Calu3 (cell line): ENCODE results near the gene RUNX2. TPM values are rescaled to one million over a fixed set of nuclear protein-coding genes. Genes with fewer than 3 reads are reported as not detected.

Experiments used
- BruUV-seq: library from RNA; stranded (reverse); fragments of 400-500 nt; replicated peaks from 2 replicates; lab custom pipeline; 2021; lab: Mats Ljungman, UMichigan
- CTCF ChIA-PET: fragments of 300-600 bp; sonication (Branson Sonifier 250); formaldehyde crosslinking; loops from one replicate; lab custom pipeline; 2022; ENCODE audit warnings: antibody characterized with exemption; lab: Charles Lee
- DNase-seq: peaks from one replicate; pipeline ENCODE4 v3.0.0; 2022
- H3K27ac Mint-ChIP-seq: one replicate; pipeline ENCODE4 v1.8.0; 2022; ENCODE audit warnings: mixed read lengths; ENCODE audit not compliant: unreplicated experiment
- H3K27me3 Mint-ChIP-seq: one replicate; pipeline ENCODE4 v1.8.0; 2022; ENCODE audit warnings: mixed read lengths; ENCODE audit not compliant: unreplicated experiment
- H3K36me3 Mint-ChIP-seq: one replicate; pipeline ENCODE4 v1.8.0; 2022; ENCODE audit warnings: mild to moderate bottlenecking, moderate library complexity, mixed read lengths; ENCODE audit not compliant: insufficient read depth, unreplicated experiment
- H3K4me1 Mint-ChIP-seq: one replicate; pipeline ENCODE4 v1.8.0; 2022; ENCODE audit warnings: mild to moderate bottlenecking, low read depth, mixed read lengths; ENCODE audit not compliant: unreplicated experiment
- H3K4me3 Mint-ChIP-seq: one replicate; pipeline ENCODE4 v1.8.0; 2022; ENCODE audit warnings: mild to moderate bottlenecking, low read depth, moderate library complexity, mixed read lengths; ENCODE audit not compliant: unreplicated experiment
- H3K9me3 Mint-ChIP-seq: one replicate; pipeline ENCODE4 v1.8.0; 2022; ENCODE audit warnings: low read depth, mixed read lengths; ENCODE audit not compliant: unreplicated experiment
- intact Hi-C: fragments of 100-400 bp; cut with micrococcal nuclease; formaldehyde crosslinking; loops from one replicate; pipeline ENCODE4 v1.10.0; 2022; ENCODE audit not compliant: unreplicated experiment
- total RNA-seq: library from RNA; stranded (reverse); gene quantifications from 2 replicates; pipeline ENCODE4 v1.2.3, GENCODE V29; 2022
- TF ChIP-seq, protein P1 (sequence below): fragments of 200-600 bp; IDR thresholded peaks from one replicate; pipeline ENCODE4 v1.8.0; 2022; ENCODE audit warnings: antibody characterized with exemption; ENCODE audit not compliant: unreplicated experiment

Gene RUNX2
- total RNA-seq, 1 experiment from 2014 or later, result 0.54 TPM

DNA sequence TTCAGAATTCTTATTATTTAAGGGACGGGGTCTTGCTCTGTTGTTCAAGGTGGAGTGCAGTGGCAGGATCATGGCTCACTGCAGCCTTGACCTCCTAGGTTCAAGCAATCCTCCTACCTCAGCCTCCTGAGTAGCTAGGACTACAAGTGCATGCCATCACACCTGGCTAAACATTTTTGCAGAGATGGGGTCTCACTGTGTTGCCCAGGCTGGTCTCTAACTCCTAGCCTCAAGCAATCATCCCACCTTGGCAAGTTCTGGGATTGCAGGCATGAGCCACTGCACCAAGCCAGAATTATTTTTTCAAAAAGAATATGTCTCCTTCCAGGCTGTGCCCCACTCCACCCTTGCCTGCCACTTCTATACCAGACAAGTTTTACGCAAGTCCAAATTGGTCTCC is 239.7 kb downstream of the RUNX2 start:
- Mint-ChIP-seq H3K36me3 (no peaks in the 10 kb centered on the region), H3K27me3 (no peaks in the 10 kb centered on the region), H3K4me3 (no peak overlapping the region), H3K27ac (no peak overlapping the region), H3K9me3 (no peaks in the 10 kb centered on the region), H3K4me1 (peaks cover 51% of the 10 kb centered on the region)
- BruUV-seq, result no TSS peak
- no peak for DNase-seq
- CTCF ChIA-PET, result interaction anchor here (0.6 kb wide), 1 partner anchor 111 kb away, joined by 4 read pairs; no protein-coding TSS in a partner anchor
- intact Hi-C loops, result loop anchor here (2.0 kb wide), 1 partner anchor 41 kb away; no protein-coding TSS in a partner anchor
- TF ChIP-seq, protein P1, sequence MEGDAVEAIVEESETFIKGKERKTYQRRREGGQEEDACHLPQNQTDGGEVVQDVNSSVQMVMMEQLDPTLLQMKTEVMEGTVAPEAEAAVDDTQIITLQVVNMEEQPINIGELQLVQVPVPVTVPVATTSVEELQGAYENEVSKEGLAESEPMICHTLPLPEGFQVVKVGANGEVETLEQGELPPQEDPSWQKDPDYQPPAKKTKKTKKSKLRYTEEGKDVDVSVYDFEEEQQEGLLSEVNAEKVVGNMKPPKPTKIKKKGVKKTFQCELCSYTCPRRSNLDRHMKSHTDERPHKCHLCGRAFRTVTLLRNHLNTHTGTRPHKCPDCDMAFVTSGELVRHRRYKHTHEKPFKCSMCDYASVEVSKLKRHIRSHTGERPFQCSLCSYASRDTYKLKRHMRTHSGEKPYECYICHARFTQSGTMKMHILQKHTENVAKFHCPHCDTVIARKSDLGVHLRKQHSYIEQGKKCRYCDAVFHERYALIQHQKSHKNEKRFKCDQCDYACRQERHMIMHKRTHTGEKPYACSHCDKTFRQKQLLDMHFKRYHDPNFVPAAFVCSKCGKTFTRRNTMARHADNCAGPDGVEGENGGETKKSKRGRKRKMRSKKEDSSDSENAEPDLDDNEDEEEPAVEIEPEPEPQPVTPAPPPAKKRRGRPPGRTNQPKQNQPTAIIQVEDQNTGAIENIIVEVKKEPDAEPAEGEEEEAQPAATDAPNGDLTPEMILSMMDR, result no peak

DNA sequence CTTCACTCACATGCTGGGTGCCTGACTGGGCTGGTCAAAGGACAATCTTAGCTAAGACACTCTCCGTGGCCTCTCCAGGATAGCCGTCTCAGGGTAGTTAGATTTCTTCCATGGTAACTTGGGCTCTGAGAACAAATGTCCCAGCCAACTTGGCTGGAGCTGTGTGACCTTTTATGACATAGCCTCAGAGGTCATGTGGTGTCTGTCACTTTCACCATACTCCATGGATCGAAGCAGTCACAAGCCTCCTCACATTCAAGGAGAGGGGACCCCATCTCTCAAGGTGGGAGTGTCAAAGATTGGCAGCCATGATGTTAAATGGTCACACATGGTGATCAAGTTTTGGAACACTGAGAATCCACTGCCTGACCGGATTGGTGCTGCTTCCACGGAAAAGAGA is 240.5 kb downstream of the RUNX2 start:
- H3K27me3 Mint-ChIP-seq, result no peaks in the 10 kb centered on the region
- no peak overlapping the region for H3K4me3 Mint-ChIP-seq
- CTCF ChIA-PET, result no interaction called here
- TF ChIP-seq, protein P1, result no peak
- peaks cover 43% of the 10 kb centered on the region for H3K4me1 Mint-ChIP-seq
- H3K9me3 Mint-ChIP-seq, result no peaks in the 10 kb centered on the region
- BruUV-seq, result no TSS peak
- intact Hi-C loops, result no loop called here
- no peak overlapping the region for H3K27ac Mint-ChIP-seq
- H3K36me3 Mint-ChIP-seq, result no peaks in the 10 kb centered on the region
- DNase-seq, result no peak

DNA sequence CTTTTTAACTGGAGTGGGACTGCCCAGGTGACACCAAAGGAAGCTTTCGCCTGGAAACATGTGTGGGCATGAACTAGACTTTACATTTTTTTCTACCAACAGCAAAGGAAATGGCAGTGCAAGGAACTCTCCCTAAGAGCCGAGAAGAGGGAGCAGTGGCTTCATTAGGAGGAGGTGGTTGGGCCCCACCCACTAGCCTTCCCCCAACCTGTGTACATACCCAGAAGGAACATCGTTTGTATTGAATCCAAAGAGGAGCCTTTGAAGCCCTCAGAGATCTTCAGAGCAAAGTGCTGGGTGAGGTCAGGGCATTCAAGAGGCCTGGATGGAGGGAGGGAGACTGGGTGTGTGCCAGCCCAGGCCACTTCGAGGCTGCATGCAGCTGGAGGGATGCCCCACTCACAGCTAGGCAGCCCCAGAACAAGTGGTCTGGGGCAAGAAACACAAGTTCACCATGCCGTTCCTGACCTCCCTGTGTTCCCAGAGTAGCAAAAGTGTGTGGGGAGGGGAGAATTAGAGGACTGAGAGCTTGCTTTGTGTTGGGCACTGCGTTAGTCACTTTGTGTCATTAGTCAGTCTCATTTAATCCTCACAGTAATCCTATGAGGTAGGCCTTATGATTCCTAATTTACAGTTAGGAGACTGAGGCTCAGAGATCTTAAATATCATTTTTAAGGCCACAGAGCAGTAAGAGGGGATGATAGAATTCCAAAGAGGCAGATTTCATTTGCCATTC is 241.2 kb downstream of the RUNX2 start:
- BruUV-seq, result no TSS peak
- CTCF ChIA-PET, result no interaction called here
- no peak for DNase-seq
- Mint-ChIP-seq H3K27ac (no peak overlapping the region), H3K4me3 (no peak overlapping the region), H3K9me3 (no peaks in the 10 kb centered on the region), H3K36me3 (no peaks in the 10 kb centered on the region), H3K27me3 (no peaks in the 10 kb centered on the region), H3K4me1 (peaks cover 37% of the 10 kb centered on the region)
- intact Hi-C loops, result no loop called here
- TF ChIP-seq, protein P1, result no peak

DNA sequence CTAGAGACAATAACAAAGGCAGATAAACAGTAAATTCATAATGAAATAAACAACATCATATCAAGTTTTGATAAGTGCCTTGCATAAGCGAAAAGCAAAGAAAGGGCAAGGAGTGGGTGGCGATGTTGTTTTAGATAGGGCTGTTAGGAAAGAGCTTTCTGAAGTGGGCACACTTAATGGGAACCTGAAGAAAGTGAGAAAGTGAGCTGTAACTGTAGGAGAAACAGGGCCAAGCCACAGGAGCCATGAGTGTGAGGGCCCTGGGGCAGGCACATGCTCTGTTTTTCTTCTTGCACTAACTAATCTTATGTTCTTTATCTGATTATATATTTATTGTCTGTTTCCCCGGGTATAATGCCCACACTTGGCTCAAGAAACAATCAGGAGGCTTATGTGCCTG is 243.0 kb downstream of the RUNX2 start:
- CTCF ChIA-PET, result no interaction called here
- Mint-ChIP-seq H3K36me3 (no peaks in the 10 kb centered on the region), H3K9me3 (no peaks in the 10 kb centered on the region), H3K4me3 (no peak overlapping the region), H3K27me3 (no peaks in the 10 kb centered on the region), H3K27ac (no peak overlapping the region), H3K4me1 (peaks cover 31% of the 10 kb centered on the region)
- BruUV-seq, result no TSS peak
- DNase-seq, result no peak
- intact Hi-C loops, result no loop called here
- TF ChIP-seq, protein P1, result no peak
